GM18505 (cell line): ENCODE measurements around the gene SH3TC2.

ENCODE experiments used
- ATAC-seq: cut with Tn5 transposase; IDR thresholded peaks from one replicate; pipeline ENCODE4 v1.9.1; 2021; ENCODE audit not compliant: unreplicated experiment
- POLR2A ChIP-seq: IDR thresholded peaks from 4 replicates; pipeline ENCODE4 v1.6.1; 2011; ENCODE audit warnings: borderline replicate concordance; ENCODE audit not compliant: insufficient read depth, insufficient read length; ENCODE audit errors: extremely low read depth

SH3TC2 gene

GRCh38 chr5:149048811-149049210 lies 14.1 kb downstream of the SH3TC2 start:
- no peak for ATAC-seq
- no peak for TF ChIP-seq POLR2A

DNA sequence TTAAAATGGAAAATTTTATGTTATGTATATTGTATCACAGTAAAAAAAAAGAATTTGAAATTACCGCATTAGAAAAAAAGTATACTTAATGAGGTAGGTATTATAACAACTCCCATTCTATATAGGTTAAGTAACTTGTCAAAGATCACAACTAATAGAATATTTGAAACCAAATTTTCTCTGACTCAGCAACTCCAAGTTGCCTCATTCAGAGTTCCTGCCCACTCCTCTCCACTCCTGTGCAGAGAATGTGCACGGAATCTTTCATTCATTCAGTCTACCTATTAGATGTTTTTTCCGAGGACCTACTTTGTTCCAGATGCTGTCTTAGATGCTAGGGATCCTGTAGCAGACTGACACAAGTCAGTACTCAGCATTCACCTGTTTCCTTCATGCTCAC lies 15.4 kb downstream of the SH3TC2 start:
- no peak for TF ChIP-seq POLR2A

GRCh38 chr5:149046196-149046829 lies 16.5 kb downstream of the SH3TC2 start:
- TF ChIP-seq POLR2A: no peak
- no peak for ATAC-seq

More for the DNA sequence above, 15.4 kb downstream of the SH3TC2 start:
- ATAC-seq: no peak

DNA sequence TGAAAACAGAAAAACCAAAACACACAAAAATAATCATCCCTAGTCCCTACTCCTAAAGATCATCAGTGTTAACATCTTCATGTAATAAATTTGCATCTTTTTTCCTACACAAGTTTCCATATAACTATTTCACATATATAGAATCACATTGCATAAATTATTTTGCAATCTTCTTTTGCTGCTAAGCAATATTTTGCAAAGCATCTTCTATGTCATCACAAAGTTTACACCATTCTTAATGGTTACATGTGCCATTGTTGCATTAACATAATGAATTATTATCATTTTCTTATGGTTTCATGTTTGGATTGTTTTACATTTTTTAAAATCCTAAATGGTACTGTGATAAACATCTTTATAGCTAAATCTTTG lies 17.8 kb downstream of the SH3TC2 start:
- ATAC-seq: no peak
- no peak for TF ChIP-seq POLR2A

GRCh38 chr5:149044453-149045088 lies 18.3 kb downstream of the SH3TC2 start:
- no peak for ATAC-seq
- TF ChIP-seq POLR2A: no peak

- TF ChIP-seq POLR2A: no peak
- no peak for ATAC-seq
Observed at GRCh38 chr5:149043641-149044040, 19.2 kb downstream of the SH3TC2 start.

DNA sequence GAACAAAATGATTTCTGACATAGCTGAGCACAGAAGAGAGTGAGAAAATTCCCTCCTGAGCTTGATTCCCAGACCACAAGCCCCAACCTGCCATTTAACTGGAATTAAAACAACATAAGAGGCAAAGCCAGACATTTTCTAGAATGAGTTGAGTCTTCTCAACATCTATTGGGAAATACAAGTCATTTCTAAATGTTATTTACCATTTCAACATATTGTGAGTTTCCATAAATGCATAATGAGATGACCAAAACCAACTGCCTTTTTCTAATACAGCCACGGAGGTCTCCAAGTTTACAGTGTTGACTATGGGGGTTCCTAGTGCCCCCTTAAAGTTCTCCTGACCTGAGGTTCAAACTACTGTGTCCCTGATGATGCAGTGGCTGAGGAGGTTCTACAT lies 20.0 kb downstream of the SH3TC2 start:
- no peak for TF ChIP-seq POLR2A

GRCh38 chr5:149041242-149041641 lies 21.6 kb downstream of the SH3TC2 start:
- no peak for TF ChIP-seq POLR2A
- no peak for ATAC-seq

More for the DNA sequence above, 20.0 kb downstream of the SH3TC2 start:
- ATAC-seq: no peak

- no peak for TF ChIP-seq POLR2A
- ATAC-seq: no peak
Observed at GRCh38 chr5:149040421-149040820, 22.4 kb downstream of the SH3TC2 start.

DNA sequence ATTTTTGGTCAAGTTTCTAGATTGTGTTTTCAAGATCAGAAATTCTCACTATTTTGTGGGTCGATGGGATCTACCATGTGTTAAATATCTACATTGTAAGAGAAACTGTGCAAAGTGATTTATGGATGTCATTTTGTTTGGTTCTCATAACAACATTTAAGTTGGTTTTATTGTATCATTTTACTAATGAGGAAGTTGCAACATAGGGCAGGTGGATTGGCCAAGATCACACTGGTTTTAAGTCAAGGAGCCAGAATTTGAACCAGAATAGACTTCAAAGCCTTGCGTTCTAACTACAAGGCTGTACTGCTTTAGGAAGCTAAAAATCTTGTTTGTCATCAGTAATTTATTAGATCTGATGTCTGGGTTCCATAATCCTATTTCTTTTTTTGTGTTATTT lies 23.4 kb downstream of the SH3TC2 start:
- ATAC-seq: no peak
- TF ChIP-seq POLR2A: no peak

DNA sequence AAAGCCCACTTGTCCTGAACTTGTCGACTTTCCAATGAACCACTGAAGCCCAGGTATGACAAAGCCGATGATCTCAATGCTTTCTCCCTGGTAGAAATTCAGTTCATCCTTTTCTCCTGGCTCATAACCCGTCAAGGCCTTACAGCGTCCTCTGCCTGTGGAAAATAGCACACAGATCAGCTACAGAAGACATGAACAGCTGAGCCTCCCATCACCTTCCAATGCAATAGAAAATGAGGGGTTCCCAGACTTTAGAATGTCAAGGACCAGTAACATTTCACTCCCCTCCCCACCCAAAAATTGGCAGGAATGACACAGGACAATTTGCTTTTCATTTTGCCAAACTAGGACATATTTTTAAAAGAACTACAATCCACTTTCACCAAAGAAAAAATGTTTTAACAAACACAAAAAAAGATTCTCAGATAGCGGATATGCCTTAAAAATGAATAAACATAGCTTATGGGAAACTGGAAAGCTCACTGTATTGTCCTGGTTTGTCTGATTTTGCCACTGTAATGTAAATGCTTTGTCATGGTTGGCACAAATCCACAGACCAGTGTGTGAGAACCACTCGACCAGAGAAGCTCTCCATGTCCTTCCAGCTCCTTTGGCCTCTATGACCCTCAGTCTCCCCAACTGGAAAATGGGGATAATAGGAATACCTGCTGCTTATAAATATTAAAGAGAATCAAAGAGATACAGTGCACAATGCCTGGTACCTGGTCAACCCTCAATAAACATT lies 24.4 kb downstream of the SH3TC2 start:
- no peak for TF ChIP-seq POLR2A
- ATAC-seq: no peak

DNA sequence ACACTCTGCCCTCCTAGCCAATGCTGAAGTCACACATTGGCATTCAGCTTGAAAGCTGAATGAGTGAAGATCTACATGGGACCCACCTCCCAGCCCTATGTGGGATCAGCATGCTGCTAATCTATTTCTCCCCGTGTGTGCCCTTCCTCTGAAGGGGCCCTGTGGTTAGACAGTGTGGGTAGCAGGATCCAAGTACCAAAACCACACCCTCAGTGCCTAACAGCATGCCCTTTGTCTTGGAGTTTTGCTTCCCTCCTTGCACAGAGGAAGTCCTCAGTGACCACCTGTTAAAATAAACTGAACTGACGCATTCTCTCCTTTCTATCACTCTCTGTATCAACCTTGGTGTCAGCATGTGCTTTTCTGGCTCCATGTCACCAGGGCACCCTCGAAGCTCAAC lies 25.0 kb downstream of the SH3TC2 start:
- no peak for ATAC-seq
- TF ChIP-seq POLR2A: no peak

DNA sequence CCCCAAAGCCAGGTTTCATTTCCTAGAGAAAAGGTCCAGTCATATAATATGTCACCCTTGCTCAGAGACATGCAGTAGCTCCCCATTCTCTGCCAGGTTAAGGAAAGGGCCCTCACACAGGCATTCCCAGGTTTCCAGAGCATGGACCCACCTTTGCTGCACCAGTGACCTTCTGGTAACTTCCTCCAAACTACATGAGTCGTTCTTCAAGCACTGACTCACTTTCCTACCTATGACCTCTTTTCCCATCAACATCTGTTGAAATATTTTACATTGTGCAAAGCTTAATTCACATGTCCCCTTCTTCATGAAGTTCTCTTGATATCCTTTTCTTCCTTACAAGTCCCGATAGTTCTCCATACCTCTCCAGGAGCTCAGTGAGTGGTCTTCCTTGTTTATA lies 25.9 kb downstream of the SH3TC2 start:
- ATAC-seq: no peak
- no peak for TF ChIP-seq POLR2A

GRCh38 chr5:149036168-149036567 lies 26.7 kb downstream of the SH3TC2 start:
- no peak for ATAC-seq
- TF ChIP-seq POLR2A: no peak
